OCI-LY7 (cell line): ENCODE data around the gene CCDC60.

Experiments
- CTCF ChIP-seq: fragments of 200-600 bp; sonication (generic); conservative IDR thresholded peaks from 2 replicates; pipeline ENCODE4 v1.5.1; 2014; ENCODE audit warnings: mild to moderate bottlenecking, antibody characterized with exemption, low read length, moderate library complexity, mixed read lengths
- EZH2phosphoT487 ChIP-seq: fragments of 200-600 bp; sonication (generic); IDR thresholded peaks from 2 replicates; pipeline ENCODE4 v1.6.1; 2018; ENCODE audit warnings: low read depth, borderline replicate concordance, mild to moderate bottlenecking, mixed run types, antibody characterized with exemption, low read length, moderate library complexity, mixed read lengths

GRCh38 chr12:119294211-119294610 lies 40.3 kb upstream of the CCDC60 start:
- no peak for TF ChIP-seq CTCF
- no peak for TF ChIP-seq EZH2phosphoT487
